Right hindlimb (tissue), 1 donor: Measurements from ENCODE around the gene UCMA.

ENCODE experiments used
- DNase-seq: peaks from one replicate; pipeline ENCODE4 v3.0.0-alpha.2; 2018

Gene UCMA

DNA sequence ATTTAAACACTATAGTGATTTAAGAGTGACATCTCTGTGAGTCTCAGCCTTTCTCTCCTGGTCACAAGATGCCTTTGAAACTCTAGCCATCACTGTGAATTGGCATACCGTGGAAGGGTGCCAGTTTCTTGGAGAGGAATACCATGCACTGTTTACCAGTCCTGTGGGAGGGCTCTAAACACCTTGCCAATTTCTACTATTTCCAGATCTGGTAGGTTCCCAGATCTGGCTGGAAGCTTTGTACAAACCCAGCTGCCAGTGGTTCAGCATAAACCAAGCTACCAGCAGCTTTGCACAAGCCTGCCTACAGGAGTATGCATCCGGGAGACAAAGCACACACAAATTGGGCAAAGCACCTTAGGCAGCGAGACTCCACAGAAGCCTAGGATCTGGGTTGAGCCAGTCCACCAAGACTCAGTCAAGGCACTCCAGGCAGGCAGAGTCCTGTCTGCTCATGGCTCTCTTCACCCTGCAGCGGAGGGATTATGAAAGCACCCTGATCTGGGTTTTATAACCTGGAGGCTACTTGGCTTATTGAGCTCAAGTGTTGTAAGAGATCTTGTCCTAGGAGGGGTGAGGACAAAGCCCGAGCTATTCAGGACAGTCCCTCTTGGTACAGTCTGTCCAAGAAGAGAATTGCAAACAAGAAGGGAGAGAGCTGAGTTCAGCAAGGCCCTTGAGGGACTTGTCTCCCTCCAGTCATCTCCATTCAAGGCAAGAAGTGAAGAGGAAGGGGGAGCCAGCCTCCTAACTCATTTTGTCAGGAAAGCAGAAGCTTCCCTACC, 49.3 kb downstream of the UCMA start:
- no peak for DNase-seq

DNA sequence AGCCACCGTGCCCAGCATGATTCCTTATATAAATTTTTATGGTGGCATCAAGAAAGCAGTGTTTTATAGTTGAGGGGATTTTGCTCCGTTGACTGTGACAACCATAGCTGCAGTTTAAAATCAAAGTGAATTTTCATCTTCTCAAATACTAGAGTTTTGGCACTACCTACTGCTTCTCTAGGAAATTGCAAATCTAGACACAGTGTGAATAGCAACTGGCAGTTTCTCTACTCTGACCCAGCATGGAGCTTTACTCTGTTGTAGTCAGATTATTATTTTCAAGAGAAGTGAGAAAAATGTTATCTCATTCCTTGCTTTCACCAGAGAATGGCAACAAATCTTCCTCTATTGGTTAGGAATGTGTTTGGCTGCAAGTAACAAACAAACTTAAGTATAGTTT, 49.9 kb downstream of the UCMA start:
- DNase-seq = no peak

DNA sequence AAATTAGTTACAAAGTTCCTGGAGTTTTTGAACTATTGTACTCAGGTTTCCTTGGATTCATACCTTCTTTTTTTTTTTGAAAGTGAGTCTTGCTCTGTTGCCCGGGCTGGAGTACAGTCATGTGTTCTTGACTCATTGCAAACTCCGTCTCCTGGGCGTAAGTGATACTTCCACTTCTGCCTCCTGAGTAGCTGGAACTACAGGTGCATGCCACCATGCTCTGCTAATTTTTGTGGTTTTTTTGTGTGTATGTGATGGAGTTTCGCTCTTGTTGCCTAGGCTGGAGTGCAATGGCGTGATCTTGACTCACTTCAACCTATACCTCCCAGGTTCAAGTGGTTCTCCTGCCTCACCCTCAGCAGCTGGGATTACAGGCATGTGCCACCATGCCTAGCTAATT, 50.5 kb downstream of the UCMA start:
- no peak for DNase-seq

DNA sequence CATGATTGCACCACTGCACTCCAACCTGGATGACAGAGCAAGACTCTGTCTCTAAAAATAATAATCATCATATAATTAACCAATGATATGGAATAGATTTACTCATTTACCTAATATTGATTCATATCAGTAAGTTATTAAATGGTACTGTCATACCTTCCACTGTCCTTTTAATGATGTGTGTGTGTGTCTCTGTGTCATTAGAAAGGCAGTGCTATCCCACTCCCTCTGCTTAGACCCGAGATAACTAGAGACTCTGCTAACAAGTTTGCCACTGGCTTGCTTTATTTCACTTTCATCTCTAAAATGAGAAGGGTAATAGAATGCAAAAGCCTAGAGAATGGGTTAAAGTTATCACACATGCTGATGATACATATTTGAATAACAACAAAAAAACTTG, 51.8 kb downstream of the UCMA start:
- DNase-seq = no peak

DNA sequence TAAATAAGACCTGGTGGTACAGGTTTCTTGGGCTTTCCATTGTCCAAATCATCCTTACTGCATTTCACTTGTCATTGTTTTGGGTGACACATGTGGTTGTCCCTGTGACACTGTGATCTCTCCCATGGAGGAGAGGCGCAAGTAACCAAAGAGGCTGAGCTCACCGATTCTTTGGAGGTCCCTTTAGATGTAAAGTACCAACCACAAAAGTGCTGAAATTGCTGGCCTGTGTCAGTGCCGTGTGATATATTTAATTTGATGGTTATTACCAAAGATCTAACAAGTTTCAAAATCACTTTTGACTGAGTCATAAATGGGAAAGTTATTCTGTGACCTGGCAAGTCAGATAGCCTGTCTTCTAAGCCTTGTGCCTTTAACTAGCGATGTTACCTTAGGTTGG, 53.4 kb downstream of the UCMA start:
- no peak for DNase-seq

DNA sequence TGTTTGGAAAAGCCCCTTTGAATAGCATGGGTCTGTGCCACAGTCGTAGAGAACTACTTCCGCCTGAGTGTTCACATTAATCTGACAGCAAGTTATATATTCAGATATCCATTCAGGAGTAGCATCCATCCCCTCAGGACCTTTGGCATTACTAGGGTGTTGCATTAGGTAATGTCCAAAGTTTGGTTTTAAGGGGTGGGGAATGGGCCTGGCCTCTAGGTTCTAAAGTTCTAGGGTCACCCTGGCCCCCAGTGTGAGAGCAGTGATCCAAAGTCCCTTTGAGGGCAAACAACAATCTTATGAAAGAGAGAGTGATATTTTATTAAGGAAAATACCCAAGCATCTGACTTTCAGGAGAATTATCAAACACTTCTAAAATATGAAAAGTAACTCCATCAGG, 60.6 kb downstream of the UCMA start:
- DNase-seq = no peak
